ACC112 (cell line): ENCODE results near the gene IGF2R.

Experiments
- H2AFZ ChIP-seq: fragments of 200-600 bp; sonication (generic); one replicate; pipeline ENCODE4 v1.6.0; 2017; ENCODE audit warnings: antibody characterized with exemption, low read length; ENCODE audit not compliant: unreplicated experiment
- H3K27ac ChIP-seq: fragments of 200-600 bp; sonication (generic); 2 replicates; pipeline ENCODE4 v1.5.1; 2014; ENCODE audit warnings: low read depth, mild to moderate bottlenecking, antibody characterized with exemption, low read length, moderate library complexity
- H3K27me3 ChIP-seq: fragments of 200-600 bp; sonication (generic); 2 replicates; pipeline ENCODE4 v1.6.1; 2014; ENCODE audit warnings: mild to moderate bottlenecking, antibody characterized with exemption, low read length, moderate library complexity, mixed read lengths; ENCODE audit not compliant: insufficient read depth
- H3K36me3 ChIP-seq: fragments of 200-600 bp; sonication (generic); 2 replicates; pipeline ENCODE4 v1.6.1; 2016; ENCODE audit warnings: mild to moderate bottlenecking, antibody characterized with exemption, low read length, moderate library complexity, mixed read lengths; ENCODE audit not compliant: insufficient read depth
- H3K4me1 ChIP-seq: fragments of 200-600 bp; sonication (generic); one replicate; pipeline ENCODE4 v1.6.1; 2016; ENCODE audit warnings: low read length, mixed read lengths; ENCODE audit not compliant: insufficient read depth, unreplicated experiment, control insufficient read depth
- H3K4me3 ChIP-seq: fragments of 200-600 bp; sonication (generic); 2 replicates; pipeline ENCODE4 v1.5.1; 2014; ENCODE audit warnings: mild to moderate bottlenecking, low read depth, low read length
- H3K79me2 ChIP-seq: fragments of 200-600 bp; sonication (generic); one replicate; pipeline ENCODE4 v1.6.0; 2016; ENCODE audit warnings: low read length; ENCODE audit not compliant: control insufficient read depth, unreplicated experiment, insufficient read depth

IGF2R gene

GRCh38 chr6:159974932-159975331 lies 6.0 kb downstream of the IGF2R start:
- Histone ChIP-seq H3K27ac (peak overlapping the region; percentile 84; the same call in 1 of the 2 replicates), H3K36me3 (no peaks in the 10 kb centered on the region), H3K27me3 (no peaks in the 10 kb centered on the region), H2AFZ (no peak overlapping the region), H3K79me2 (peaks cover 97% of the 10 kb centered on the region), H3K4me3 (no peak overlapping the region), H3K4me1 (peaks cover 72% of the 10 kb centered on the region)

DNA sequence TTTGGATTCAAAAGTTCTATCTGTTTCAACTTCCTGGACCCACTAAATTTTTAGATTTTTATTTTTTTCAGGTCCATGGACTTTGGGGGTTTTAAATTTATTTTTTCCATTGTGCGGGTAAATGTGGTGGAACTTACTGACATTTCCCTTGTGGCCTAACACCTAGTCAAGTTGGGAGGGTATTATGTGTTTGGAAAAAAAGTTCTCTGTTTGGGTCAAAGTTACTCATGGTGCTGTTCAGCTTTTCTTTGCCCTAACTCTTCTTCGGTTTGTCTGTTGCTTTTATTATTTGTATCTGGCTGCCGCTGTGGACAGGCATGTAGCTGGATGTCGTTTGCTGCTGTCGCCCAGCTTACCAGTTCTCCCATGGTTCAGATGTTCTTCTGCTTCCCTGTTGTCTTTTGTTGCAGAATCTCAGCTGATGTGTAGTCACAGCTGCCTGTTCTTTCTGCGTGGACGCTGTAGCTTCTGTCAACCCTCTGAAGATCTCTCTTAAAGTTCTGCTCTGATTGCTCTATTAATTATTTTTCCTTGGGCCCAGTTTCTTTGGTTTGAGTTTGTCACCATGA lies 7.9 kb downstream of the IGF2R start:
- H3K4me1 ChIP-seq: peaks cover 74% of the 10 kb centered on the region
- H3K36me3 ChIP-seq: no peaks in the 10 kb centered on the region
- H3K27me3 ChIP-seq: no peaks in the 10 kb centered on the region
- H3K79me2 ChIP-seq: peaks cover 96% of the 10 kb centered on the region
- H3K4me3 ChIP-seq: no peak overlapping the region
- H3K27ac ChIP-seq: no peak overlapping the region
- no peak overlapping the region for H2AFZ ChIP-seq

DNA sequence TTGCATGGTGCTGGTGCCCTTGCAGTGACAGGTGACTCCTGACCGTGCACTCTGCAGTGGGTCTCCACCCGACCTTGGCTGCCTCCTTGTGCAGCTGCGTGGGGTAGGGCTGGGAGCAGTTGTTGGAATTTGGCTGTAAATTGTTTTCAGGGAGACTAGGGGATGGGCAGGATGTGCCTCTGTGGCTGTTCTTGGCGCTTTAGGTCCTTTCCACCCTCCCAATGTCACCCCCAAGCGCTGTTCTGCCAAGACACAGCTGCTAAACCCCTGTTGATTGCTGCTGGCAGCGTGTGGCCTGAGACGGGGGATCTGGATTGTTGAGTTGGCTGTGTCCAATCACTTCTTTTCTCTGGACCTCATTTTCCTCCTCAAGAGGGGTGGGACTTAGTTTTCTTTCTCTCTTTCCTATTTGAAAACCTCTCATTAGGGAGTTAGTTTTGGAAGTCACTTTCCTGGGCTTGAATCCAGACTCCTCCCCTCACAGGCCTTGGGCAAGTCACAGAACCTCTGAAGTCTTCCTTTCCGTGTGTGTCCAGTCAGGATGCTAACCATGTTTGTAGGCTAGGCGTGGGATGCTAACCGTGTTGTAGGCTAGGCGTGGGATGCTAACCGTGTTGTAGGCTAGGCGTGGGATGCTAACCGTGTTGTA lies 8.5 kb downstream of the IGF2R start:
- H2AFZ ChIP-seq: no peak overlapping the region
- H3K27me3 ChIP-seq: no peaks in the 10 kb centered on the region
- no peaks in the 10 kb centered on the region for H3K36me3 ChIP-seq
- no peak overlapping the region for H3K27ac ChIP-seq
- peaks cover 96% of the 10 kb centered on the region for H3K79me2 ChIP-seq
- H3K4me1 ChIP-seq: peaks cover 77% of the 10 kb centered on the region
- no peak overlapping the region for H3K4me3 ChIP-seq

- H3K79me2 ChIP-seq: peaks cover 96% of the 10 kb centered on the region
- H3K27ac ChIP-seq: no peak overlapping the region
- no peak overlapping the region for H2AFZ ChIP-seq
- peaks cover 77% of the 10 kb centered on the region for H3K4me1 ChIP-seq
- H3K27me3 ChIP-seq: no peaks in the 10 kb centered on the region
- no peak overlapping the region for H3K4me3 ChIP-seq
- no peaks in the 10 kb centered on the region for H3K36me3 ChIP-seq
Observed at GRCh38 chr6:159977904-159978268, 9.0 kb downstream of the IGF2R start.

DNA sequence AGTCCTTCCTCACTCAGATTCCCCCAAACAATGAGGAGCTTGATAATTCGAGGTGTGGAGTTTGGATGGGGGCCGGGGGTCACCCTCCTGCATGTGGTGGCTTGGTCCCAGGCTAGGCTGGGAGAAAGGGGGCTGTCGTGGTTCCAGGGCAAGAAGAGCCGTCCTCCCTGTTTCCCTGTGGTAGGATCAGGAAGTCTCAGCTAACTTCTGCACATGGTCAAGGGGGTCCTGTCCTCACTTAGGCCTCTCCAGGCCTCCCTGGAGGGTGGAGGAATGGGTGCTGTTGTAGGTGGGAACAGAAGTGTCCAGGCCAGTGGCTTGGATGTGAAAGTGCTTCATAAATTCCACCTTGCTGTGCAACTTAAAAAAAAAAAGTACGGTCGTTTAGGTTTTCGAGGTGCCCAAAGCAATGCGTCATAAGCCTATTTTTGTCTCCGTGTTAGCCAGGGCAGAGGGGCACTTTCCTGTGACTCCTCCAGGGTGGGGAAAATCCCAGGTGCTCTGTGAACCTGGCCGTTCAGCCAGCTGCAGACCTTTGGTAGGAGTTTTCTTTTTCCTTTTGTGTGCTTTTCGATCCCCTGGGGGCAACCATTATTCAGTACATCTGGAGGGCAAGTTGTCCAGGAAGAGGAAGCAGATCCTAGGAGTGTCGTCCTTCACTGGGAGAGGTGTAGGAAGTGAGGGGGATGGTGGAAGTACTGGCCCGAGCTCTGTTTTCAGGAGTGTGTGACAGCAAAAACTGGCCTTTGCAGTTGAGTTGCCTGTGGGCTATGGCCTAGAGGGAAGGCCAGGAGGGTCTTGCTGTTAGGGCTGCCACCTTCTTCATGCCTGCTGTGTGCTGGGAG lies 9.6 kb downstream of the IGF2R start:
- no peak overlapping the region for H3K27ac ChIP-seq
- no peak overlapping the region for H3K4me3 ChIP-seq
- peaks cover 77% of the 10 kb centered on the region for H3K4me1 ChIP-seq

DNA sequence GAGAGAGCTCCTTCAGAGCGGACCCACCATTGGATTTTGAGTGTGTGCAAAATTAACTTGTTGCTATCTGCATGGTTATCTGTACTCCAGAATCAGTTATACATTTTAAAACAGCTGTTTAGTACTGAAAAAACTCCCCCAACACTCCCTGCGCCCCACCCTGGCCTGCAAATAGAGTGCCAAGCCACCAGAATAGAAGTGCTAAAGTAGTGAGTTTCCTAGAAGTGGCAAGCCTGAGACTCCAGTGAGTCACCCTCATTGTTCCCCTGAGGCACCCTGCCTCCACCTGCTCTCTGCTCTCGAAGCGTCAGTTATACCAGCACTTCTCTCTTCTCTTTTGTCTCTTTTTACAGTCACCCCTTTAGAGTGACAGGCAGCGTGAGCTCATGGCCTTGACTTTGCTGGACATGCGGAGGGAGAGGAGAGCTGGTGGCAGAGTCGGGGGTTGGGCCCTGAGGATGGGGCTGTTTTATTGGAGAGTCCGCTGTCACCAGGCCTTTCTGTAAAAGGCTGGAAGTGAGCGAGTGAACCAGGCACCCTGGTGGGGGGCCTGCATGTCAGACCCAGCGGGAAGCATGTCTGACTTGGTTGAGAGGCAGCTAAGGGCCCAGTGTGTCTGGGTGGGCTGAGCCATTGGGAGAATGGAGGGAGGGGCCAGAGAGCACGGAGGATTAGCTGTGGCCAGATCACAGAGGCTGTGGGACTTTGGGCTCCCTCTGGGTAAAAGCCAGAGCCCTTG lies 10.4 kb downstream of the IGF2R start:
- H2AFZ ChIP-seq: no peak overlapping the region
- no peaks in the 10 kb centered on the region for H3K27me3 ChIP-seq
- H3K27ac ChIP-seq: no peak overlapping the region
- peaks cover 97% of the 10 kb centered on the region for H3K79me2 ChIP-seq
- H3K4me3 ChIP-seq: no peak overlapping the region
- H3K4me1 ChIP-seq: peaks cover 77% of the 10 kb centered on the region
- no peaks in the 10 kb centered on the region for H3K36me3 ChIP-seq

More for the DNA sequence above, 9.6 kb downstream of the IGF2R start:
- no peaks in the 10 kb centered on the region for H3K27me3 ChIP-seq
- no peaks in the 10 kb centered on the region for H3K36me3 ChIP-seq
- H3K79me2 ChIP-seq: peaks cover 97% of the 10 kb centered on the region
- no peak overlapping the region for H2AFZ ChIP-seq

DNA sequence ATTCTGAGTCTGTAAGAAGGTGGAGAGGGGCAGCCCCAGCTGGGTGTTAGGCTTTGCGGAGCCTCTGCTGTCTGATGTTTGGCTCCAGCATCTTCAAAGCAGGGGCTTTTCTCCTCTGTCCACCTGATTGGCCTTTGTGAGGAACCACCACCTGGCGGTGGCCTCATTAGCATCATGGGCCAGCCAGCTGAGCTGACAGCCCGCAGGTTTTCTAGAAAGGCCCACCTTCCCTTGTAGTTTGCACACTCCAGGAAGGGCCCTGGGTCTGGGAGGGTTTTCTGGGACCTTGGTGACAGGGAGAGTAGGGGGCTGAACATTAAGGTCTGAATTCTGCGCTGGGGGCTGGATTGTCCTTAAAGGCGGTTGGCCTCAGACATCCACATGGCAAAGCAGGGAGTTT lies 11.6 kb downstream of the IGF2R start:
- no peaks in the 10 kb centered on the region for H3K27me3 ChIP-seq
- H3K4me3 ChIP-seq: no peak overlapping the region
- no peak overlapping the region for H3K27ac ChIP-seq
- peaks cover 96% of the 10 kb centered on the region for H3K79me2 ChIP-seq
- no peaks in the 10 kb centered on the region for H3K36me3 ChIP-seq
- H3K4me1 ChIP-seq: peaks cover 74% of the 10 kb centered on the region
- H2AFZ ChIP-seq: no peak overlapping the region

GRCh38 chr6:159981071-159981402 lies 12.2 kb downstream of the IGF2R start:
- Histone ChIP-seq H3K4me1 (peaks cover 76% of the 10 kb centered on the region), H3K27ac (peak overlapping the region; percentile 62; the same call in 1 of the 2 replicates), H3K4me3 (no peak overlapping the region)

DNA sequence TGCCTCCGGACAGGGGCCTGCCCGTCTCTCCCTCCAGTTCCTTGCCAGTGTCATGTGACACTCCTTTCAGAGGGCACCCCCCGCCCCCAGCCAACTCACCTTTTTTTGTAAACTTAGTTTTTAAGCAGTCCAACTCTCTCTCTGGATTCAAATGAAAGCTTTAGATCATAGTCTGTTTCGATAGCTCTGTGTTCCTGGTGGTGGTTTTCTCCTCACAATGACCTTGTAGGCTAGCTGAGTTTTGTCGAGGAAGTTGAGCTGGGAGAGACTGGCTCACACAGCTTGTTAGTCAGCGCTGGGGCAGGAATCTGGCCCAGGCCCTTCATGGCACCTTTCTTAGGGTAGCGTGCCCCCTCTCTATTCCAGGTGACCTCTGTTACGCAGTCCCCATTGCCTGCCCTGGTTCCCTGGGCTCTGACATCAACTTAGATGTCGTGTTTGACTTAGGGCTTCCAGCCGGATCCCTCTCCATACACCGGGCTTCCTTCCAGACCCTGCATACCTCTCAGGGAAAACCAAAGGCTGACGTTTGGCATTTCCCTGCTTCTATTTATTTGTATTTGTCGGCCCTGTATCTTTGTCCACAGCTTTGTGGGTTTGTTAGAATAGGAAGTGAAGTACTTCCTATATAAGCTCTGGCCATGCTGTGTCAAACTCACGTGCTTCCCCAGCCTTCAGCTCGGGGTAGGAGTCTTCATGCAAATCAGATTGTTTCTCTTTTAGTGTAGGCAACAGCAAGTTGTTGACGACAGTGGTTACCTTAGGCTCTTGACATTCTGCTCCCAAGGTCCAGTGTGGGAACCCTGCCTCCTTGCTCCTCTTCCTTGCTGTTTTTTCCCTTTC lies 12.7 kb downstream of the IGF2R start:
- Histone ChIP-seq H3K36me3 (no peaks in the 10 kb centered on the region), H3K79me2 (peaks cover 97% of the 10 kb centered on the region), H3K27ac (peak overlapping the region; percentile 62), H3K4me1 (peaks cover 74% of the 10 kb centered on the region), H2AFZ (no peak overlapping the region), H3K27me3 (no peaks in the 10 kb centered on the region), H3K4me3 (peak overlapping the region; percentile 18; the same call in 1 of the 2 replicates)

More at GRCh38 chr6:159981071-159981402, 12.2 kb downstream of the IGF2R start:
- Histone ChIP-seq H3K79me2 (peaks cover 98% of the 10 kb centered on the region), H3K36me3 (no peaks in the 10 kb centered on the region), H2AFZ (no peak overlapping the region), H3K27me3 (no peaks in the 10 kb centered on the region)
